ENCODE results near the gene S1PR1.
"Not testable (repeated sequence)": the region's sequence is repeated elsewhere in the genome, so short reads cannot be mapped to it uniquely, and the experiment has no call there.

Gene S1PR1

DNA sequence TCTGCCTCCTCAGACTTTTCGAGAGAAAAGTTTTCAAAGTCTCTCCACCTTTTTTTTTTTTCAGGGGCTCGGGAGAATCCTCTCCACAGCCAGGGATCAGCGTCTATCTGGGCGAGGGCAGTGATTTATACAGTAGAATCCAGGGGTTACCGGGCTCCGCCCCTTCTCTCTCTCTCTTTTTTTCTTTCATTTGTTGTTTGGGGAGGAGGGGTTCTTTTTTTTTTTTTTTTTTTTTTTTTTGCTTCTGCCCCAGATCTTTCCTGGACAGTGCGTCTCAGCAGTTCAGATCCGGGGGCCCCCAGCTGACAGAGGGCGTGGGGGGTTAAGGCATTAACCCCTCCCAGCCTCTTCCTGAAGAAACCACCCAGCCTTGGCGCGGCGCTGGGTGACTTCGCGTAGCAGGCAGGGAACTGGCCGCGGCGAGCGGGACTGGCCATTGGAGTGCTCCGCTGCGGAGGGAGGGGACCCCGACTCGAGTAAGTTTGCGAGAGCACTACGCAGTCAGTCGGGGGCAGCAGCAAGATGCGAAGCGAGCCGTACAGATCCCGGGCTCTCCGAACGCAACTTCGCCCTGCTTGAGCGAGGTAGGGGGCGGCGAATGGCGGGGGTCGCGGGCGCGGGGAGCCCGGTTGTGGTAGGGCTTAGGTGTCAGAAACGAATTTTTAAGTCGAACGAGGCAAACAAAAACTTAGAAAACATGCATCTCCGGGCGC, at the start of gene S1PR1:
TSS of gene S1PR1 (plus strand) at position 504 of the 713 bp plus-strand sequence. CDS start 1,966 bp downstream, outside the sequence.
- peak; percentile 50 to 58 for DNase-seq (ENCODE audit: low read depth in 2 of 2)

DNA sequence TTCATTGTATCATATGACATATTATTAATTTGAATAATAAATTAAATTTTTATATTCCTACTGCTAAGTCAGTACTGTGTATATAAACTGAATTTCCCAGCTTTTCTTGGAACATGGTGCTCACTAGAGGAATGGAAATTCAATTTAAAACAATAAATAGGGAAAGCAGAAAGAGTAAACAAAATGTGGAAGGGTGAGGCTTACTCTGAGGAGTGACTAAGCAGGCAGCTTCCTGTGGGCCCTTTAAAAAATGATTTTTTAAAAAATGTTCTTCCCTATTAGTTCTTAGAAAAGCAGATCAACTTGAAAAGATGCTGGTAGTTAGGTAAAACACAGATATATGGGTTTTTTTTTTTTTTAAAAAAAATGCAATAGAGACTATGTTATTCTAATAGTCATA, 49.5 kb upstream of the S1PR1 start:
- DNase-seq (ENCODE audit: low read depth in 2 of 2) = no peak

GRCh38 chr1:101188331-101188730, 48.5 kb upstream of the S1PR1 start:
- no peak for DNase-seq (ENCODE audit: low read depth in 2 of 2)

- DNase-seq (ENCODE audit: low read depth in 2 of 2) = not testable (repeated sequence)
Observed at GRCh38 chr1:101188968-101189367, 47.9 kb upstream of the S1PR1 start.

- no peak for DNase-seq (ENCODE audit: low read depth in 2 of 2)
Observed at GRCh38 chr1:101190441-101190840, 46.4 kb upstream of the S1PR1 start.

GRCh38 chr1:101191049-101191448, 45.8 kb upstream of the S1PR1 start:
- DNase-seq (ENCODE audit: low read depth in 2 of 2) = no peak

GRCh38 chr1:101193733-101194169, 43.1 kb upstream of the S1PR1 start:
- no peak for DNase-seq (ENCODE audit: low read depth in 2 of 2)

GRCh38 chr1:101194746-101195145, 42.1 kb upstream of the S1PR1 start:
- no peak for DNase-seq (ENCODE audit: low read depth in 2 of 2)

GRCh38 chr1:101196668-101197067, 40.2 kb upstream of the S1PR1 start:
- no peak for DNase-seq (ENCODE audit: low read depth in 2 of 2)

DNA sequence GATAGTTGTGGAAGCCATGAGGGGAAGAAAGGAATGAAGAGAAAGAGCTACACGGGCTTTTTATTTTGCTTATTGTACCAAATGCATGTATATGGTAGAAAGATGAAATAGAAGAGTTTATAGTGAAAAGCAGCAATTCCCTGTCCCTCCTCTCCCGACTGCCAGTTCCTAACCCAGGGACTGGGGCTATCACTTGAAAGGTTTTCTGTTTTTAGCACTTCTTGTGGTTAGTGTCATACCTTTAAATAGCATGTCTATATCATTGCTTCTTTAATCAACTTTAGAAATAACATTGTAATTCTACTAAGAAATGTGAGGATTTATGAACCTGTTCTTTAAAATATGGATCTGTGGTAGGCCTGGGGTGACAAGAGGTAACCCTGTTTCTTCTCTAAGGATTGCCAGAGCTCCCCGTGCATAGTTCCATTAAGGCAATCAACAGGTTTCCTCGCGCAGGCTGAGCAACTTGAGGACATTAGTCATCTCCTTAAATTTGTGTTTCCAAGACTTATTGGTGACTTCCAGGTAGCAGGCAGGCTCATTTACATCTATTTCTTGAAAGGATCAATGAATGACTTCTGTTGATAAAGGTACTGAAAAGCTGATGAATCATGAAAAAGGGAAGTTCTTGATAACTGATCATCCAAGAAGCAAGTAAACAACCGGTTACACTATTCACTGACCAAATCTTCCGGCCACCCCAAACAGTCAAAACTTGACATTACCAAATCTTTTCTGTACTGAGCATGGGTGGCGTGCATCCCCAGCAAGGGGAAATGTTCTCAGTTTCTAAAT, 37.8 kb upstream of the S1PR1 start:
- DNase-seq (ENCODE audit: low read depth in 2 of 2) = no peak

DNA sequence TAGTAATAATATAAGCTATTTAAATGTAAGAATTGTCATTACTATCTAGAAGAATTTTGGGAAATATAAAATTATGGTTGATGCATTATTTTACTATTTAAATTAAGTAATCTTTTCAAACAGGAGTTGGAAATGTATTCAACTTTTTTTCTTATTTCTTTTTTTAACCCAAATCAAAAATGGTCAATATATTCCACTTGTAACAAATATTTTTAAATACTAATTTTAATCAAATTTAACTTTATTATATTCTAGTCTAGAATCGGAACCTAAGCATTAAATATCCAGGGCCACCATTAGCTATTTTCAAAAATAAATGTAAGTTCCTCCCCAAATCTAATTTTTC, 37.2 kb upstream of the S1PR1 start:
- DNase-seq (ENCODE audit: low read depth in 2 of 2) = no peak

- DNase-seq (ENCODE audit: low read depth in 2 of 2) = no peak
Observed at GRCh38 chr1:101200513-101200912, 36.3 kb upstream of the S1PR1 start.

DNA sequence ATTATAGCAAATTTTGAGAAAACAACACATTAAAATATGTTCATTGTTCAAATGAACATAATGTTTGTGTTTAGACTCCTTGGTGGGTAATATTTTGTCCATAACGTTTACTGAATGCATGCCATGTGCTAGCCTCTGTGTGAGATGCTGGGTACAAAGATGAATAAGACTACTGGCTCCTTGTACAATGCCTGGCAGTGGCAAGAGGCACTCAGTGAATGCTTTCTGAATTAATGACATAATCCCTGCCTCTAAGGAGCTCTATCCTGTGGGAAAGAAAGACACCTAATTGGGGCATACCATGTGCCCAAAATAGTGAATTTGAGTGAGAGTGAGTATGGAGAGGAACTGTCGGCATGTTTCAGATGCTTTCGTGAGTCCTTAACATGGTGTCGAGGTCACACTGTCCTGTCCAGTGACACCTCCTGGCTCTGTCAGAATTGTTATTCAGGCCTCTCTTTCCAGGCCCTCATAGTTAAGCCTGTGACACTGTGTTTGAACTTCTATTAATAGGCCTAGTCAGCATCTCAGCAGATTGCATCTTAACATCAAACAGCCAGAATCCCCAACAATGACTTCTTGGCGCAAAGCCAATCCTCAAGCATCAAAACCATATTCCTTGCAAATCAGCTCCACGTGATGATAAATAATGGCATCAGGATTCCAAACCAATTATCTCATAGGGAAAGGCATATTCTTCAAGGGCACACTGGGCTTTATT, 32.8 kb upstream of the S1PR1 start:
- DNase-seq (ENCODE audit: low read depth in 2 of 2) = no peak

DNA sequence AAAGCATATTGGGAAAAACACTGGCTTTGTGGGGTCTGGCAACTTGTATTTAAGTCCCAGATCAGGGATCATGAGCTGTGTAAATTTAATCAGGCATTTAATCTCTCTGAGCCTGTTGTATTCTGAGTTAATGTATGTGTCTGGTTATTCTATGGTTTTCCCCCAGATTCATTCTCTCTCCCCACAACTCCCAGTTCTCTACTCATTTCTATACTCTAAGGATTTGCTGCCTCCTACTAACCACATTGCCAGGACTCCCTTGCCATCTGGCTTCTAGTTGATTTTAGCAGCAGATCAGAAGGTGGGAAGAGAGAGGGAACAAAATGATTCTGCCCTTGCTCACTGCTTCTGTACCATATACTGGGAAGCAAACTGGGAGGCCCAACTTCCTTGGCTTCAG, 31.4 kb upstream of the S1PR1 start:
- no peak for DNase-seq (ENCODE audit: low read depth in 2 of 2)

DNA sequence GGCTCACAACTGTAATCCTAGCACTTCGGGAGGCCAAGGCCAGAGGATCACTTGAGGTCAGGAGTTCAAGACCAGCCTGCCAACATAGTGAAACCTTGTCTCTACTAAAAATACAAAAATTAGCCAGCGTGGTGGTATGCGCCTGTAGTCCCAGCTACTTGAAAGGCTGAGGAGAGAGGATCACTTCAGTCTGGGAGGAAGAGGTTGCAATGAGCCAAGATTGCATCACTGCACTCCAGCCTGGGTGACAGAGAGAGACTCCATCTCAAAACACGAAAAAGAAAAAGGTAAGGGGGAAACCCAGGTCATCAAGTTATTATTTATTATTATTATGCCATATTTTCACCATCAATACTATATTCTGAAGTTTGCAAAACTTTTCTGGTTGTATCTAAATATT, 30.7 kb upstream of the S1PR1 start:
- not testable (repeated sequence) for DNase-seq (ENCODE audit: low read depth in 2 of 2)

DNA sequence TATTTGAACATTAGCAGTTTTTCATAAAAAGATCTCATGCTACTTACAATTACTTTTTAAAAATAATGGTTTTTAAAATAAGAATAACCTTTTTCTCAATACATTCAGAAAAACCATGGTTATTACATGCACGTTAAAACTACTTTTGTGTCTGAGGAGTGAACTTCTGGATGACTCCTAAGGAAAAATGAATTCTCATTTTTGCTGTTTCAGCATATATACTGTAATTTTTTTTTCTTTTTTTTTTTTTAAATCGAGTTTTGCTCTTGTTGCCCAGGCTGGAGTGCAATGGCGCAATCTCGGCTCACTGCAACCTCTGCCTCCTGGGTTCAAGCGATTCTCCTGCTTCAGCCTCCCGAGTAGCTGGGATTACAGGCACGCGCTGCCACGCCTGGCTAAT, 29.5 kb upstream of the S1PR1 start:
- DNase-seq (ENCODE audit: low read depth in 2 of 2) = not testable (repeated sequence)

DNA sequence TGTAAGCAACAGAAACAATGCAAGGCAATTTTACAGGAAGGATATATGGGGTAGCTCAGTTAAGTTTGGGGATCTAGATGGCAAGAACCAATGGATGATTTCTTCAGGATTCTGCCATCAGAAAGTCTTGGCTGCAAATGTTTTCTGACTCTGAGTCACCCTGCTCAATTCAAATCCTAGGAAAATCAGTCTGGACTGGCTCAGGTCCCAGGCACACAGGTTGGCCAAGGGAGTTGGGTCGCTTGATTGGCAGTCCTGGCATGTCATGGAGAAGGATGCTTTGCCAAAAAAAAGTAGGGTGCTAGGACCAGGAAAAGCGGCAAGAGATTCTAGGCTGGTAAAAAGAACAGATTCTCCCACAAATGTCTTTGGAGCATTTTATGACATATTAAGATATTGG, 28.9 kb upstream of the S1PR1 start:
- no peak for DNase-seq (ENCODE audit: low read depth in 2 of 2)

- no peak for DNase-seq (ENCODE audit: low read depth in 2 of 2)
Observed at GRCh38 chr1:101215363-101216011, 21.3 kb upstream of the S1PR1 start.

DNA sequence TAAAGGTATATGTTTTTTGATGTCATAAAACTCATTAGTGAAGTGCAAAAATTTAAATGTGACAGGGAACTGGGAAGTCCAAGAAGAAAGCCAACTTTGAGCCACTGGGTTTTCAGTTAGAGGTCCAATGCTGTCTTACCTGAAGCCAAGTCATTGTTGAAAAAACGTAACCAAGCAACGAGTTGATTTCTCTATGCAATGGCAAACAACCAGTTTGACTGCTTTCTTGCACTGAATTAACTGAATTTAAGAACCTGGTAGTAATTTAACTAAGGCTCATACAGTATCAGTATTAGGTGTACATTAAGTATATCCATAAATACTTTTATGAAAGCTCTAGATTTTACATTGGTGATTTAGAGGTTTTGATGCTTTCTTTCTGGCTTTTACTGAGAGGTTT, 20.2 kb upstream of the S1PR1 start:
- DNase-seq (ENCODE audit: low read depth in 2 of 2) = no peak

DNA sequence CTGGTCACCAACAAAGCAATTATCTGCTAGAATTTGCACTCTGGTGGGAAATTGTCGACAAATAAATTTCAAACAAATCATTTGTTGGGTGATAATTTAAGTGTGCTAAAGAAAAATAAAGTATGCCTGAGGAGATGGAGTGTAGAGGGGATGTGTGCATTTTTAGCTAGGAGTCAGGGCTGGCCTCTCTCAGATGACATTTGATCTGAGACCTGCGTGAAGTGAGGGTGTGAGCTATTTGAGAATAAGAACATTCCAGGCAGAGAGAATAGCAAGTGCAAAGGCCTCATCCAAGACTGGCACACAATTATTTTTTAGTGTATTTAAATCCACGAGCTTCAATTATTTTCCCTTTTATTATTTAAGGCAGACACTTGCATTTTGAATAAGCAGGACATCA, 19.7 kb upstream of the S1PR1 start:
- no peak for DNase-seq (ENCODE audit: low read depth in 2 of 2)

DNA sequence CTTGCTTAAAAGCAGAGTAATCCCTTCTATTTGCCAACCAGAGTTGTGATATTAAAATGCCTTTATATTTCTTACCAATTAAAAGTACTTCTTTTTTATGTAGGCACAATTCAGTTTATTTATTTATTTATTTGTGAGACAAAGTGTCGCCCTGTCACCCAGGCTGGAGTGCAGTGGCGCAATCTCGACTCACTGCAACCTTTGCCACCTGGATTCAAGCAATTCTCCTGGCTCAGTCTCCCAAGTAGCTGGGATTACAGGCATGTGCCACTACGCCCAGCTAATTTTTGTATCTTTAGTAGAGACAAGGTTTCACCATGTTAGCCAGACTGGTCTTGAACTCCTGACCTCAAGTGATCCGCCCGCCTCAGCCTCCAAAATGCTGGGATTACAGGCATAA, 17.9 kb upstream of the S1PR1 start:
- not testable (repeated sequence) for DNase-seq (ENCODE audit: low read depth in 2 of 2)

Measured in stimulated activated CD8-positive, alpha-beta memory T cell treated with anti-CD3 and anti-CD28 coated beads, Interleukin-15, amount 100 ng/mL, for 4 hours (primary cell).